Esophagus squamous epithelium (tissue), 5 donors: ENCODE results near the gene NPTX1. TPM values are rescaled to one million over a fixed set of nuclear protein-coding genes. Genes with fewer than 3 reads are reported as not detected.

ENCODE experiments used
- DNase-seq: peaks from one replicate; lab custom pipeline; 2025; lab: John Stamatoyannopoulos, UW
- H3K27ac ChIP-seq, 4 donors: fragments of 200-600 bp; sonication (generic); one replicate each; pipeline ENCODE4 v1.5.1; 2016 to 2019; ENCODE audit warnings: mild to moderate bottlenecking in 1 of 4
- H3K27me3 ChIP-seq, 4 donors: fragments of 200-600 bp; sonication (generic); 1 replicate in 3 of 4; 2 replicates in 1 of 4; pipeline versions ENCODE4 v1.5.1 to v1.6.0; 2017 to 2021; ENCODE audit warnings: antibody characterized with exemption in 1 of 4
- H3K36me3 ChIP-seq, 3 donors: fragments of 200-600 bp; sonication (generic); one replicate each; pipeline ENCODE4 v1.5.1; 2016 to 2019
- H3K4me1 ChIP-seq, 3 donors: fragments of 200-600 bp; sonication (generic); one replicate each; pipeline ENCODE4 v1.5.1; 2017 to 2019
- H3K4me3 ChIP-seq, 4 donors: fragments of 200-600 bp; sonication (generic); 1 replicate in 3 of 4; 2 replicates in 1 of 4; pipeline ENCODE4 v1.5.1; 2016 to 2019; ENCODE audit warnings: mild to moderate bottlenecking in 2 of 4, moderate library complexity in 1 of 4
- H3K9me3 ChIP-seq, 3 donors: fragments of 200-600 bp; sonication (generic); one replicate each; pipeline ENCODE4 v1.5.1; 2016 to 2019
- POLR2A ChIP-seq, 4 donors: fragments of 450-650 bp; IDR thresholded peaks; one replicate each; pipeline ENCODE4 v1.6.1; 2017; ENCODE audit warnings: antibody characterized with exemption in 4 of 4, mild to moderate bottlenecking in 4 of 4, moderate library complexity in 3 of 4
- WGBS, 2 donors: methylation state at CpG; one replicate each; pipeline ENCODE4 v1.1.5; 2018; 5-methylcytosine and 5-hydroxymethylcytosine counted together
- intact Hi-C: fragments of 100-400 bp; cut with DNase I; formaldehyde crosslinking; loops from one replicate; pipeline ENCODE4 v1.15.0; 2022
- total RNA-seq, 4 donors: library from RNA; depleted of rRNA; stranded (reverse); fragments of >200 nt; gene quantifications; one replicate each; pipeline ENCODE4 v1.1.0, GENCODE V29; 2016
- TF ChIP-seq, protein P1 (sequence below), 6 experiments: fragments of 450-650 bp in 4 of 6; fragments of 200-600 bp in 2 of 6; sonication (generic) in 2 of 6; IDR thresholded peaks; one replicate each; pipeline ENCODE4 v1.5.1; 2016 to 2019; ENCODE audit warnings: antibody characterized with exemption in 6 of 6, mild to moderate bottlenecking in 4 of 6, moderate library complexity in 4 of 6
- donor health status: DM: yes; HTN: yes; CAD: no.

Gene NPTX1
- total RNA-seq, 4 donors from 2014 or later = under 0.01 to 0.15 TPM; not detected in 2

- Histone ChIP-seq H3K9me3 (no peaks in the 10 kb centered on the region), H3K4me3 (peak overlapping the region in 3 of 4 donors; percentile 69 to 79 (median 73)), H3K27ac (no peak overlapping the region), H3K36me3 (no peaks in the 10 kb centered on the region), H3K27me3 (peaks cover 0 to 4% (median 0%) of the 10 kb centered on the region in 4 donors), H3K4me1 (peaks cover 11 to 54% (median 13%) of the 10 kb centered on the region in 3 donors)
- intact Hi-C loops = no loop called here
- no peak for DNase-seq
- TF ChIP-seq, protein P1, sequence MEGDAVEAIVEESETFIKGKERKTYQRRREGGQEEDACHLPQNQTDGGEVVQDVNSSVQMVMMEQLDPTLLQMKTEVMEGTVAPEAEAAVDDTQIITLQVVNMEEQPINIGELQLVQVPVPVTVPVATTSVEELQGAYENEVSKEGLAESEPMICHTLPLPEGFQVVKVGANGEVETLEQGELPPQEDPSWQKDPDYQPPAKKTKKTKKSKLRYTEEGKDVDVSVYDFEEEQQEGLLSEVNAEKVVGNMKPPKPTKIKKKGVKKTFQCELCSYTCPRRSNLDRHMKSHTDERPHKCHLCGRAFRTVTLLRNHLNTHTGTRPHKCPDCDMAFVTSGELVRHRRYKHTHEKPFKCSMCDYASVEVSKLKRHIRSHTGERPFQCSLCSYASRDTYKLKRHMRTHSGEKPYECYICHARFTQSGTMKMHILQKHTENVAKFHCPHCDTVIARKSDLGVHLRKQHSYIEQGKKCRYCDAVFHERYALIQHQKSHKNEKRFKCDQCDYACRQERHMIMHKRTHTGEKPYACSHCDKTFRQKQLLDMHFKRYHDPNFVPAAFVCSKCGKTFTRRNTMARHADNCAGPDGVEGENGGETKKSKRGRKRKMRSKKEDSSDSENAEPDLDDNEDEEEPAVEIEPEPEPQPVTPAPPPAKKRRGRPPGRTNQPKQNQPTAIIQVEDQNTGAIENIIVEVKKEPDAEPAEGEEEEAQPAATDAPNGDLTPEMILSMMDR (IDR thresholded peaks at IDR 0.05) = no peak
- TF ChIP-seq POLR2A (IDR thresholded peaks at IDR 0.05) = no peak
- 64 to 72% methylated on average over 12 to 13 of the region's 19 CpGs for WGBS, 2 donors
Observed at GRCh38 chr17:80453126-80453997, 23.0 kb downstream of the NPTX1 start.

GRCh38 chr17:80452173-80452915, 24.1 kb downstream of the NPTX1 start:
- intact Hi-C loops = no loop called here
- H3K27ac ChIP-seq = no peak overlapping the region
- WGBS, 2 donors = 75 to 80% methylated on average over 2 of the region's 14 CpGs
- H3K4me3 ChIP-seq = no peak overlapping the region
- peaks cover 11 to 48% (median 13%) of the 10 kb centered on the region in 3 donors for H3K4me1 ChIP-seq
- H3K36me3 ChIP-seq = no peaks in the 10 kb centered on the region
- H3K27me3 ChIP-seq = no peaks in the 10 kb centered on the region
- H3K9me3 ChIP-seq = no peaks in the 10 kb centered on the region
- no peak for DNase-seq
- no peak for TF ChIP-seq POLR2A (IDR thresholded peaks at IDR 0.05)
- TF ChIP-seq, protein P1 (IDR thresholded peaks at IDR 0.05) = no peak

DNA sequence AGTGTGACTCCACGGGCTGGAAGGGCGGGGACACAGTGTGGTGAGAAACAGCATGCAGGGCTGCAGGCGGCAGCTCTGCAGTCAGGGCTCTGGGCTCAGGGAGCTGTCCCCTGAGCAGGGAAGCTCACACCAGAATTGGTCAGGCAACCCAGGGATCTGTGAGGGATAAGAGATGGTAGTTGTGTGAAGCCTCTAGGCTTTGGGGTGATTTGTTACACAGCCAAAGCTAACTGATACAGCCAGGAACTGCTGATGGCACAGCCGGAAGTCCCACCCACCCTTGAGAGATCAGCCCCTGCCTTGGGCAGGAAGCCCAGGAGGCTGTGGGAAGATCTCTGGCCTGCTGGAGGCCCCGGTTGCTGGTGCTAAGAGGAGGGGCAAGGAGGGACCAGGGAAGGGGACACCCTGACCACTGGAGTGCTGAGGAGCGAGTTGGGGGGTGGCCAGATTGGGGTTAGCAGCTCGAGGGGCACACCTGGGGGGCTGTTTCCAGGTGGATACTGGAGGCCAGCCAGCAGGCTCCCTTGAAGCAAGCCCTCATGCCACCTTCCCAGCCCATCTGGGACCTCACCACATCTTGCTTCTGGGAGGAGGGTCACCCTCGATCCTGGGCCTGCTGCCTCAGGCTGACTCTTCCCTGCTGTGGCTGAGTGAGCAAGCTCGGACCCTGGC, 25.2 kb downstream of the NPTX1 start:
- intact Hi-C loops = no loop called here
- H3K27me3 ChIP-seq = no peaks in the 10 kb centered on the region

GRCh38 chr17:80449930-80450576, 26.4 kb downstream of the NPTX1 start:
- no peak overlapping the region for H3K4me3 ChIP-seq
- intact Hi-C loops = no loop called here
- H3K27ac ChIP-seq = peak overlapping the region in 2 of 4 donors; percentile 36 to 61
- no peak for TF ChIP-seq POLR2A (IDR thresholded peaks at IDR 0.05)
- TF ChIP-seq, protein P1 (IDR thresholded peaks at IDR 0.05) = no peak
- no peaks in the 10 kb centered on the region for H3K9me3 ChIP-seq
- no peaks in the 10 kb centered on the region for H3K27me3 ChIP-seq
- DNase-seq = no peak
- peaks cover 6 to 25% (median 7%) of the 10 kb centered on the region in 3 donors for H3K4me1 ChIP-seq
- H3K36me3 ChIP-seq = no peaks in the 10 kb centered on the region
- 19 to 59% methylated on average over 10 to 12 of the region's 18 CpGs for WGBS, 2 donors

More for the DNA sequence above, 25.2 kb downstream of the NPTX1 start:
- WGBS, 2 donors = 81 to 91% methylated on average over 4 to 6 of the region's 9 CpGs
- Histone ChIP-seq H3K27ac (no peak overlapping the region), H3K4me3 (no peak overlapping the region), H3K4me1 (peaks cover 9 to 37% (median 13%) of the 10 kb centered on the region in 3 donors), H3K36me3 (no peaks in the 10 kb centered on the region), H3K9me3 (no peaks in the 10 kb centered on the region)
- DNase-seq = no peak
- TF ChIP-seq, protein P1 (IDR thresholded peaks at IDR 0.05) = no peak
- no peak for TF ChIP-seq POLR2A (IDR thresholded peaks at IDR 0.05)
